HG03521 (cell line): ENCODE results near the gene COL19A1.

Source experiments
- ATAC-seq: cut with Tn5 transposase; IDR thresholded peaks from one replicate; pipeline ENCODE4 v1.9.1; 2021; ENCODE audit warnings: mild to moderate bottlenecking, moderate library complexity; ENCODE audit not compliant: unreplicated experiment

COL19A1 gene

DNA sequence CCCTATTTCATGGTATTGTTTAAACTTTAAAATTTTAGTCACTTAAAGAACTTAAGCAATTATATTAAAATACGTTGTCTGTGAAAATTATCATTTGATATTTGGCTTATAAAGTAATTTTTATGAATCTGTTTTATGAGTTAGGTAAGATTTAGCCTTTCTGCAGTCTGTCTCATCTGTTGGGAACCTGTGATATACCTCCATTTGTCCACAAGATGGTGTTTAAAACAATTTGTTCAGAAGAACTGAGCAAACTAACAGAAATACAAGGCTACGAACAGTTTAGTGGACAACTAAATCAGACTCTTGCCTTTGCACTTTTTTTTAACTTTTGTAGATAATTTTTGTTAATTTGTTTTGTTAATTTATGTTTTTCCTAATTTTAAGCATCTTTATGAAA, 344.1 kb downstream of the COL19A1 start:
- ATAC-seq, result no peak

DNA sequence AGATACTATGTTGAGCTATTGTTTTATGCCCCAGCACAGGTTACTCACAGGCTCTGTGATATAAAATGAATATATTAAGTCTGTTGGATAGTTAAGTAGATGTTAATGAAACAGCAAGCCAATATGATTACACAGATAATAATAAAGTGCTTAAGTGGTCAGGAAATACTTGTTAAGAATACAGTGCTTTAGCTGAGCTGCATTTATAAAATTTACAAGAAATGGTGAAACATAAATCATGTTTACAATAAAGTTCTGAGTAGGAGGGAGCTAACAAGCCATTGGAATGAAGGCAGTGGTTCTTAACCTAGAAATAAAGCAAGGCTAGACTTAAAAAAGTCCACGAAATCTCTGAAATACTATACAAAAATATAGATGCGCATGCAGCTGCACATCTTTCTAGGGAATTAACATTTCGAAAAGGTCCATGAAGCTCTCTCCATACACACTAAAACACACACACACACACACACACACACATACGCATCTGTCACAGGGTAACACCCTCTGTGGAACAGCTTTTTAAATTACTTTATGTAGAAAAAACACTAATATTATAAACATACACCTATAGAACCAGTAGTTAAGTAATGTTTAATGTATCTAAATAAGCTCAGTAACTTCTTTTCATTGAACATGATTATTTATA, 349.2 kb downstream of the COL19A1 start:
- ATAC-seq, result no peak

- ATAC-seq, result no peak
Measured at GRCh38 chr6:70216767-70217166, 350.4 kb downstream of the COL19A1 start.

- ATAC-seq, result no peak
Measured at GRCh38 chr6:70219943-70220613, 353.7 kb downstream of the COL19A1 start.

GRCh38 chr6:70221025-70221714, 354.8 kb downstream of the COL19A1 start:
- ATAC-seq, result peak; percentile 63

- ATAC-seq, result no peak
Measured at GRCh38 chr6:70221715-70222438, 355.5 kb downstream of the COL19A1 start.

DNA sequence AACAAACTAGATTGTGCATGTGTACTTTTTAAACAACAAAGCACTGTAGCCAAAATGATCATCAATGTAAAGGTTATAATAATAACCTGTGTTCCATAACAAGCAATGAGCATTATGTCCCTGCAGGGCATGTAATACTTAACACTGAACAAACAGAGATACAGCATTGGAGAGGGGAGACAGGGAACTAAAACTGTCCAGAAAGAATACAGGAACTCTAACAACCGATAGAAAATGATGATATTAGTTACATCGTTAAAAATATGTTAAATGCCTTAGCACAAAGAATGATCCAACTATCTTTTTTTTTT, 356.0 kb downstream of the COL19A1 start:
- no peak for ATAC-seq

GRCh38 chr6:70225055-70225454, 358.7 kb downstream of the COL19A1 start:
- no peak for ATAC-seq

DNA sequence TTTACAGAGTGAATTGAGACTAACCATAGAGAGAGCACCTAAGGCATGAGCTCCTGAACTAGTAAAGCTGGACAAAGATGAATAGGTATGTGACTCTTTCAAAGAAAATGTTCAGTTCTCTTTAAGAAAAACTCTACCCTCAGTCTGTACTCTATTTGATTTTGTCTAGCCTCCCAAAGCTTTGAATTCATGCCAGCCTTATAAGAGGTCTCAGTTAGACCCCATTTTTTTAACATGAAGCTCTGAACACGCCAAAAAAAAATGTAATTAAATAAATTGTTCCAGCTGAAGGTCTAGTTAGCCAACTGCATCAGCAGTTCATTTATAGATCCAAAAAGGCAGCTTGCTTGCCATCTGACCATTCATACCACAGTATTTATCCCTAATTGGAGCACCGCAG, 365.0 kb downstream of the COL19A1 start:
- no peak for ATAC-seq

DNA sequence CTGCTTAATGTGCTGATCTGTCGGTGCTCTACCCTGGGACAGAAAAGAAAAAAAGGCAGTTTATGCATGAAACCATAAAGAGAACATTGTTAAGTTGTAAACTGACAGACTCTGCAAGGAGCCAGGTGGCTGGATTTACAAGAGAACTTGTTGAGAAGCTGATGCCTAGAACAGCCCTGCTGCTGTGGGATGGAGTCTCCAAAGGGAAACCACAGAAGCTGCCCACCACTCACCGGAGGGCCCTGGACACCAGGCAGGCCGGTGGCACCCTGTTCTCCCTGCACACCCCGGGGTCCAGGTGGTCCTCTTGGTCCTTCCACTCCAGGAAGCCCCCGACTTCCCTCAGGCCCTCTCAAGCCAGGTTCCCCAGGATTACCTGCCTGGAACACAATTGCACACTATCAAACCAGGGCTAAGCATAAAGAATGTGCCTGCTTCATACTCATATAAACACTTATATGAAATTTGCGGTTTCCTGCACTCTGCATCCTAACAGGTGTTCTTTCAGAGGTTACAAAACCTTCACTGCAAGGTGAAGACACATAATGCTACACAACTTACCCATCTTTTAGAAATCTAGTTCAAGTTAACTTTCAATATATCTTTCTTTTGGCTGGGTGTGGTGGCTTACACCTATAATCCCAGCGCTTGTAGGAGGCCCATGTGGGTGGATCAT, 368.3 kb downstream of the COL19A1 start:
- ATAC-seq, result no peak

DNA sequence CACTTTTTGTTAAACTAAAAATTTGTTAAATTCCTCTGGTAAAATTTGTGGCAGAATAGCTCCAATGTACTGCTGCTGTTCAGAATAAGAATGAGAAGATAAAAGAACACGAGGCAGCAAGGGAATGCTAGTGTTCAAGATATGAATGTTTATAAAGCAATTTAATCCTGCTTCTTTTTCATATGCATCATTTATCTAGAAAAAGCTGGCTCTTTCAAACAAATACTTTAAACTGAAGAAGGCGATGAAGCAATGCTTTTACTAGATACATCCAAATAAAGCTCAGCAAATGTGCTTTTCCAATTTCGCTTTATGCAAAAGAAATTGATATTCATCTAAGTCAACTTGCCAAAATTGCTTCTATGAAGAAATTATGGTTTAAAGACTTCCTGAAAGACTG, 370.0 kb downstream of the COL19A1 start:
- ATAC-seq, result no peak

GRCh38 chr6:70241031-70241430, 374.7 kb downstream of the COL19A1 start:
- no peak for ATAC-seq

DNA sequence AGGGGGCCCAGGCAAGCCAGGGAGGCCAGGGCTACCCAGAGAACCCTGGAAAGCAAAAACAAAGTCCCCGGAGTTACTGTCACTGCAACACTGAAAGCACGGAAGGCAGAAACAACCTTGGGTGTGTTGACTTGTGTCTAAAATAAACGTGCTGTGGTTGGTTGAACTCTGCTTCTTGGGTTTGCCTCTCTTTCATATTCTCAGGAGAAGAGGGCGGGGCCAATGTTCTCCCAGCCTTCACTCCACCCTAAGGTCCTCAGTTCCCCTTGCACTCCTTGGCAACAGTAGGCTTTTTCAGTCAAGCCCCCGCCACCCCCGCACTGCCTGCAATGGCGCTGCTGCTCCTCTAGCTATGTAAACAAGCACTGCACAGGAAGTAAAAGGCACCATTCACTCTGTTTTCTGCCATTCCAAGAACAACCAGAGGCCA, 375.6 kb downstream of the COL19A1 start:
- no peak for ATAC-seq

DNA sequence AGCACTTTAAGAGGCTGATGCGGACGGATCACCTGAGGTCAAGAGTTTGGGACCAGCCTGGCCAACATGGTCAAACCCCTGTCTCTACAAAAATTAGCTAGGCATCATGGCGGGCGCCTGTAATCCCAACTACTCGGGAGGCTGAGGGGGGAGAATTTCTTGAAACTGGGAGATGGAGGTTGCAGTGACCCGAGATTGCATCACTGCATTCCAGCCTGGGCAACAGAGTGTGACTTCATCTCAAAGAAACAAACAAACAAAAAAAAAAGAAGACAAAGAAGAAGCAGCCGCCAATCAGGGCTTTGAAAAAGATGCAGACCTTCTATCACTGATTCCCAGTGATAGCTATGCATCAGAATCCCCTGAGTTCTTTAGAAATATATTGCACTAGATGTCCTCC, 379.8 kb downstream of the COL19A1 start:
- no peak for ATAC-seq

DNA sequence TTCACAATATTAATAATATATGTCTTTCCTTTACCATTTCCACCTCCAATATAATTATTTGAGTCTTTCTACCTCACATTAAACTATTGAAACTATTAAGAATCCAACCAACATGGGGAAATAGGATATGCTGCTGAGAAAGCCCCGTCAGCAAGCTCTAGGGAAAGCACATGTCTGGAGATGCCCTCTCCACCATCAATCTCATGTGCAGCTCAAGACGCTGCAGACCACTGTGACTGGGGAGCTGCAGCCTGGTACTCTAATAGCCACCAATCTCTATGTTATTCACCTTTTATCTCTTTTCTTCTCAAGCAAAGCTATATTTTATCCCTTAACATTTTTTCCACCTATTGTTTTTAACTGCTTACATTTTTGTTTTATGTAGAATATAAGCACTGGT, 386.2 kb downstream of the COL19A1 start:
- no peak for ATAC-seq

GRCh38 chr6:70253923-70254322, 387.6 kb downstream of the COL19A1 start:
- no peak for ATAC-seq

GRCh38 chr6:70254784-70255183, 388.4 kb downstream of the COL19A1 start:
- no peak for ATAC-seq

DNA sequence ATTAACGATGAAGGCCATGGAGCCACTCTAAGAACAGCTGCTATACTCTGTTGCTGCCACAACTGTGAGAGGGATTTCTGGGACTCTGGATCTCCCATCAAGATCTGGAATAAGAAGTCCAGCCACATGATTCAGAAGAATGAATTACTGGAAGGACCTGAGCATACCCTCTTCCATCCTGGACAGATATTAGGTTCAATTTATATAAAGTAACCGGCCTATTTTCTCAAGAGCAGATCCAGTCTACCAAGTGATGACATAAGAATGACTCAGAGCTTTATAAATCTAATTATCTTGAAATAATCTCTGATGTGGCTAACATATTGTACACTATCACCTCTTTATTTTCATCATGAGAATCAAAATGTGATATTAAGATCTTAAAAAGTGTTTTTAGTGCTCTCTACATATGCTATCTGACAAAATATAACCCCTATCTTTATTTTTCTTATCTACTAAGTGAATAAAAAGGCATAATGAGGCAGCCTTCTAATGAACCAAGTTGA, 391.5 kb downstream of the COL19A1 start:
- no peak for ATAC-seq

DNA sequence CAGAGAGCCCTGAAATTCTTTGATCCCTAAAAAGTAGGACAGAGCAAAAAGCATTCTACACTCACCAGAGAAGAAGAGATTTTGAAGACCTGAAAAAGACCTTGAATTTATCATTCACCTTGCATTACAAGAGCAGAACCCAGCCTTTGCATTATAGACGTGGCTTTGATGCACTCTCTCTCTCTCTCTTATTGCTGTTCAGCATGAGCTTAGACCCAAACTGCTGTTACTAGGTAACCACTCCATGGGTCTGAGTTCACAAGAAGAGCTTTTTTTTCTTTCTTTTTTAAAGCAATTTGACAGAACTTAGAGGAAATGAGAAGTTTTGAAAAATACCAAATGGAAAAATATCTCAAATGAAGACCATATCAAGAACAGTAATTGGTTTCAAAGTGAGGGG, 392.1 kb downstream of the COL19A1 start:
- no peak for ATAC-seq
